Measurements from ENCODE around the gene ATP8B4.

GRCh38 chr15:49985463-49985862 lies 133.6 kb downstream of the ATP8B4 start:
- TF ChIP-seq EZH2 (IDR thresholded peaks at IDR 0.05; ENCODE audit: insufficient read depth, poor library complexity, severe bottlenecking): no peak
- TF ChIP-seq EZH2phosphoT487 (IDR thresholded peaks at IDR 0.05; ENCODE audit: insufficient read depth, low read depth): no peak

All from GM23248 (cell line).